ENCODE measurements around the gene AFDN. TPM values are rescaled to one million over a fixed set of nuclear protein-coding genes. Genes with fewer than 3 reads are reported as not detected.

Gene AFDN
- total RNA-seq: 18.1 and 18.4 TPM in 2 replicates

- intact Hi-C loops (cut with micrococcal nuclease): loop anchor here (5.0 kb wide), 1 partner anchor 120 kb away; no protein-coding TSS in a partner anchor
Measured at GRCh38 chr6:167826896-167827582, at the start of gene AFDN. TSS of gene AFDN (plus strand) at chr6:167826911. CDS start at chr6:167827133, 222 bp downstream.

GRCh38 chr6:167778497-167779128, 48.1 kb upstream of the AFDN start:
- intact Hi-C loops (cut with micrococcal nuclease): no loop called here

- intact Hi-C loops (cut with micrococcal nuclease): no loop called here
Measured at GRCh38 chr6:167779129-167779992, 47.4 kb upstream of the AFDN start.

GRCh38 chr6:167779993-167780655, 46.6 kb upstream of the AFDN start:
- intact Hi-C loops (cut with micrococcal nuclease): no loop called here

- intact Hi-C loops (cut with micrococcal nuclease): no loop called here
Measured at GRCh38 chr6:167781066-167781767, 45.5 kb upstream of the AFDN start.

GRCh38 chr6:167781868-167782267, 44.8 kb upstream of the AFDN start:
- intact Hi-C loops (cut with micrococcal nuclease): no loop called here

- intact Hi-C loops (cut with micrococcal nuclease): no loop called here
Measured at GRCh38 chr6:167782698-167783517, 43.8 kb upstream of the AFDN start.

- intact Hi-C loops (cut with micrococcal nuclease): no loop called here
Measured at GRCh38 chr6:167786853-167787675, 39.6 kb upstream of the AFDN start.

GRCh38 chr6:167787896-167788562, 38.7 kb upstream of the AFDN start:
- intact Hi-C loops (cut with micrococcal nuclease): no loop called here

- intact Hi-C loops (cut with micrococcal nuclease): no loop called here
Measured at GRCh38 chr6:167788563-167788903, 38.2 kb upstream of the AFDN start.

GRCh38 chr6:167789358-167789757, 37.4 kb upstream of the AFDN start:
- intact Hi-C loops (cut with micrococcal nuclease): no loop called here

- intact Hi-C loops (cut with micrococcal nuclease): no loop called here
Measured at GRCh38 chr6:167791091-167791779, 35.5 kb upstream of the AFDN start.

- intact Hi-C loops (cut with micrococcal nuclease): no loop called here
Measured at GRCh38 chr6:167791780-167792478, 34.8 kb upstream of the AFDN start.

GRCh38 chr6:167793421-167793820, 33.3 kb upstream of the AFDN start:
- intact Hi-C loops (cut with micrococcal nuclease): no loop called here

GRCh38 chr6:167794161-167795157, 32.3 kb upstream of the AFDN start:
- intact Hi-C loops (cut with micrococcal nuclease): no loop called here

- intact Hi-C loops (cut with micrococcal nuclease): no loop called here
Measured at GRCh38 chr6:167795321-167795811, 31.3 kb upstream of the AFDN start.

Data from T-helper 2 cell treated with Interferon-gamma antibody and Interleukin-4, amounts not matched to agents 100 ng/mL and 5 ng/mL, for 36 hours (primary cell).